Measurements from ENCODE around the gene ADCY5.

The ADCY5 gene

GRCh38 chr3:123341871-123342630, 106.8 kb downstream of the ADCY5 start:
- no peak for DNase-seq (ENCODE audit: low read depth)

DNA sequence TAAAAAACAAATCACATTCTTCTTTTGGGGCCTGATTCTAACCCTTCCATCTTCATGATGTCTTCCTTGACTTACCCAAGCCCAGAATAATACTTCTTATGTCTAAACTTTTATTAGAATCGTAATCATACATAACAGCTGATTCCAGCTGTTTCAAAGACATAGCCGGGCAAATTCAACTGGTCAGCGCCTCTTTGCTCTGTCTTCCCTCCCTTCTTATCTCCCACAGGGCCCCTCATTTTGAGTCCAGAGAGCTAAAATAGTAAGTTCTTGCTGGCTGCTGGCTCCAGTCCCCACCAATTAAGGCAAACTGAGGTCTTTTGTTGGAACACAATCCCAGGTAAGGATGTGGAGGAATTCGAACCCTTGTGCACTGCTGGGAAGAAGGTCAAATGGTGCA, 108.6 kb downstream of the ADCY5 start:
- DNase-seq (ENCODE audit: low read depth), result no peak

GRCh38 chr3:123339302-123339701, 109.6 kb downstream of the ADCY5 start:
- DNase-seq (ENCODE audit: low read depth), result no peak

DNA sequence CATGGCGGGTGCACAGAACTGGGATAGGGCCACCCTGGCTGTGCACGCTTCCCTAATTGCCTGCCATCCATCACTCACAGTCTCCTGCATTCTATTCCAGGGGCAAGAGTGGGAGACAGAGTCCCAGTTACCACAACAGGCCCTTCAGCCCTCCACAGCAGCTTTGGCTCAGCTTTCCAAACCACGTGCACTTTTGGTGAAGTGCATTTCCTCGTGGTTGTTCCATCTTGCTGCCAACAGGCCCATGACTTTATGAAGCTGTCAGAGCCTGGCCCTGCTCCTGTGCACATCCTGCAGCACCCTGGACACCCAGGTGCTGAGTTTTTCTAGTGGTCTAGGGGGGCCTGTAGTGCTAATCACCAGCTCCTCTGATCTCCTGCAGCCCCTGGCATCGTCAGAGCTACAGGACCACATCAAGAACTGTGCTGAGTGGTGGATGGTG, 110.2 kb downstream of the ADCY5 start:
- no peak for DNase-seq (ENCODE audit: low read depth)

DNA sequence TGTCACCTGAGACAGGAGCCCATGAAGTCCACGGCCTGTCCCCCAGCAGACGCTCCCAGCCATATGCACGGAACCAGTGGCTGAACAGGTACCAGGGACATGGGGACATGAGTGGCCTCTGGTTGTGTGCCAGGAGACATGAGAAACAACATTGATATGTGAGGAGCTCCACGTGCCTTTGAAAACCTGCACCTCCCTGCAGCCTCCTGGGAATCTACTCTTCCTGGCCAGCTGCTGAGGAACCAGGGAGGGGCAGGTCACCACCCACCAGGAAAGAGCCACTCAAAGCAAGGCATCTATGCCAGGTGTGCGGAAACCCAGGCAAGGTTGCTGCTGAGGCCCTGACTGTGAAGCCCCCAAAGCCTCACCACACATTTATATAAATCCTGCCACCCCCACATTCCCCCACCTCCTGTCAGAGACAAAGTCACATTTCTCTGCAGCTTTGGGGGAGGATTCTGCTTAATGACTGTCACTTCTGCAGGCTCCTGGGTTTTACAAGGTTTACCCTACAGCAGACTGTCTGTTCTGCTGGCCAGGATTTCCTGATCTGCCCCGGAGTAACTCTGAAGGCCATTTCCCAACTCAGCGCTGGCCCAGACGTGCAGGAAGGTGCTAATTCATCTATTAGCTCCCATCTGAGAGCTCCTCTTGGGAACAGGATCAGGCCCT, 110.8 kb downstream of the ADCY5 start:
- no peak for DNase-seq (ENCODE audit: low read depth)

DNA sequence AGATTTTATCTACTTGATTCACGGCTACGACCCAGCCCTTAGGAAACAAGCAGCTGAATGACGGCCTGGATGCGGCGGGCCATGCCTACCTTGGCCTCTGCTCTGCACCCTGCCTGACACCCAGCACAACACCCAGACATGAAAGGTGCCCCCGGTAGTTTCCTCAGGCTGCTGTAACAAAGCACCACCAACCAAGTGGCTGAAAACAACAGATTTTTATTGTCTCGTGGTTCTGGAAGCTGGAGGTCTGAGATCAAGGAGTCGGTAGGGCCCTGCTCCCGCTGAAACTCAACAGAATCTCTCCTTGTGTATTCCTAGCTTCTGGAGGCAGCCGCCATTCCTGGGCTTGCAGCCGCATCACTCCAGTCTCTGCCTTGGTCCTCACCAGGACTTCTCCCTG, 111.7 kb downstream of the ADCY5 start:
- DNase-seq (ENCODE audit: low read depth), result no peak

DNA sequence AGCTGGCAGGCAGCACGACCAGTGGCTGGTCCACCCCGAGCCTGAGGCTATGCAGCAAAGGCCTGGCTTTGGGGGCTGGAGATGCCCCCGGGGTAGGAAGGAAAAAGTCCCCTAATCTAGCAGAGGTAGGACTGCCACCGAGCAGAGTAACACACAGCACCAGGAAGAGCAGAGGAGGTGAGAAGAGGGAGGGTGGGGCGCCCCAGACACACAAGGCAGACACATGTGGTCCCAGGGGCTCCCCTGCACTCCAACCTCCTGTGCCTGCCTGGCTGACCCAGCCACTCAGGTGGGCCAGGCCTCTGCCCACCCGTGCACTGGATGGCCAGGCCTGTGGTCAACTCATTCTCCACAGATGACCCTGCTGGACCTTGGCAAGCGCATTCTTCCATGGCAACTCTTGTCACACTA, 112.4 kb downstream of the ADCY5 start:
- DNase-seq (ENCODE audit: low read depth), result no peak

DNA sequence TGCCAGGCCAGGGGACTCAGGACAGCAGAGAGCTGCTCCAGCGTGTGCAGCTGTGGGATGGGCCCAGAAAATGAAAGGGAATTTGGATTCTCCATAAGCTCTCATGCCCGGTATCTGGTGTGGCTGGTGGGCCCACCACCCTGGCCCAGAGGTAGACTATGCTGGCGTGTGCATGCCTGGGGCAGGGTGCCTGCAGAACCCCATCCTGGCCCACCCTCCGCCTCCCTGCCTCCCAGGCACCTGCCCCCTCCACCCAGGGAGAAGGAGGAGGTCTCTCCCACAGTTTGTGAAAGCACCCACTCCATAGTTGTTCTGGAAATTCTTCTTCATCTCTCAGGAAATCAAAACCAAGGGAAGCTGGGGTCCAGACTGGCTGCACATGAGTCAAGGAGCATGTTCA, 112.9 kb downstream of the ADCY5 start:
- DNase-seq (ENCODE audit: low read depth), result no peak

DNA sequence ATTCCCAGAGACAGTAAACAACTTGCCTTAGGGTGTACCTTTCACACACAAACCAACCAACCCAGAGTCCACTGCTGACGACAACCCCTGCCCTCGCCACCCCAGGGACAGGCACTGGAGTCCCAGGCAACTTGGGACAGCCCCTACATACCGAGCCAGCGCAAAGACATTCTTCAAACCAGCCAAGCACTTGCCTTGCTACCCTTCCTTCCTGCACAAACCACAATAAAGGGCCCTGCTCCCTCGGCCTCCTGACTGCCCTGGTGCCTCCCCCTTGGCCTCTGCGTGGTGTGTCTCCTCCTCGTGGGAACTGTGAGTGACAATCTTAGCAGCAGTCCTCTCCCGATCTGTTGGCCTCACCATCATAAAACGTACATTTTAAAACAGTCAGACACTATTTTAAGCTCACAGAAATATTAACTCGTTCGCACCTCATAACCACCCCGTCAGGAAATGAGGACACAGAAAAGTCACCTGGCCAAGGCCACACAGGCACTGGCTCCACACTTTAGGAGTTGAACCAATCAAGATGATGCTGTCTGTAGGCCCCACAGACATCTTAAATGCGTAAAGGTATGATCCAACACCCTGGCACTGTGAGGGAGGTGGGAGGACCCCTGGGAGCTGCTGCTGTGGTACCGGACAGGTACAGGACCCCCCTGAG, 113.8 kb downstream of the ADCY5 start:
- DNase-seq (ENCODE audit: low read depth), result no peak

DNA sequence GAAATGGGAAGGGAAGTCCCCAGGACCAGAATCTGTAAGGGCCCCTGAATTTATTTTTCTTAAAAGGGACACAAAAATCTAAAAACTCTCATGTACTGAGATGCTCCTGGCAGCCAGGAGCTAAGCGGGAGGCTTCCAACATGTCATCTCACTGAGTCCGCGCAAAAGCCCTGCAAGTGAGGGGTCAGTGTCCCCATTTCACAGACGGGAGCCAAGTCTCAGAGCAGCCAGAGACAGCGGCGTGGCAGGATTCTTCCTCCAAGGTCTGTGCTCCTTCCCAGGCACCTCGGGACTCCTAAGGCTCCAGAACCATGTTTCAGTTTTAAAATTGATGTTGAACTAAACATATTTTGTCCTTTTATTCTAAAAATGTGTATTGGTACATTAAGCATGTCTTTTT, 114.8 kb downstream of the ADCY5 start:
- no peak for DNase-seq (ENCODE audit: low read depth)

GRCh38 chr3:123333401-123333800, 115.5 kb downstream of the ADCY5 start:
- no peak for DNase-seq (ENCODE audit: low read depth)

DNA sequence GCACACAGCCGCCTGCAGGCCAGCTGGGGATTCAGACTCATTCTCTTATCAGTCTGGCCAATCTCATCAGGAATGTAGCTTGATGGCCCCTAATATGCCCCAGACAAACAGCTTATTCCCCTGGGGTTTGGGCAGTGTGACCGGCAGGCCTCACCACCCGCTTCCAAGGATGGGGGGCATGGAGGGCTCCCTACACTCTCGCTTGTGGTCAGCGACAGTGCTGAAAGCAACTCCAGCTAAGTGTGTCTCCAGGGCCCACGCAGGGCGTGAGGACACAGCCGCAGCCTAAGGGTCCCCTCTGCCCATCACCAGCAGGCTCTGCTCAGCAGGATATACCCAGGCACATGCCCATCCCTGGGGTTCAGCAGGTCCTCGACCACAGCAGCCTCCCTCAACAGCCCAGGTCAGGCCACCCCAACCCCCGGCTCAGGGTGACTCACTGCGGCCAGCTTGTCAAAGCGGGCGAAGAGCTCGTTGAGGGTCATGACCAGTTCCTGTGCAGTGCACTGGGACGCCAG, 116.7 kb downstream of the ADCY5 start:
- no peak for DNase-seq (ENCODE audit: low read depth)

GRCh38 chr3:123331651-123332050, 117.2 kb downstream of the ADCY5 start:
- no peak for DNase-seq (ENCODE audit: low read depth)

- no peak for DNase-seq (ENCODE audit: low read depth)
Observed at GRCh38 chr3:123331006-123331405, 117.9 kb downstream of the ADCY5 start.

DNA sequence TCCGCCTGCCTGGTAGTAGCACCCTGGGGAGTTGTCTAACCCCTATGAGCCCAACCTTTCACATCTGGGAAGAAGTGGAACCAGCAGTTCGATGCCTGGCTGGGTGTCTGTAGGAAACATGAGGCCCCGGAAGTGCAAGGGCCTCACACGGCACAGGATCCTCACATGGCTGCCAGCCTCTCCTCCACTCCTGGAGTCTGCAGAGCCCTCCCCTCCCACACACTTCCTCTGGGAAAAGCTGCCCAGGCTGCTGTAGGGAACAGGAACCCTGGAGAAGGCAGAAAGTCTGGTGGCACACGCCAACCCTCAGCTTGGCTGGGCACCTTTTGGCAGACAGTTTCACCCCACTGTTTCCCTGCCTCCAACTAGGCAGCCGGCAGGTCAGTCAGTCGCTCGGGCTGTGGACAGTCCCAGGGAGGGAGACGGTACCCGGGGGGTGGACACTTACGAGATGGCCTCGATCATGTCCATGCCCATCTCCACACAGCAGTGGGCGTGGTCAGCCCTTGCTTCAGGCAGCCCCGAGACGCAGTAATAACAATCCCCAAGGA, 118.4 kb downstream of the ADCY5 start:
- DNase-seq (ENCODE audit: low read depth), result no peak

- no peak for DNase-seq (ENCODE audit: low read depth)
Observed at GRCh38 chr3:123329636-123330340, 119.1 kb downstream of the ADCY5 start.

DNA sequence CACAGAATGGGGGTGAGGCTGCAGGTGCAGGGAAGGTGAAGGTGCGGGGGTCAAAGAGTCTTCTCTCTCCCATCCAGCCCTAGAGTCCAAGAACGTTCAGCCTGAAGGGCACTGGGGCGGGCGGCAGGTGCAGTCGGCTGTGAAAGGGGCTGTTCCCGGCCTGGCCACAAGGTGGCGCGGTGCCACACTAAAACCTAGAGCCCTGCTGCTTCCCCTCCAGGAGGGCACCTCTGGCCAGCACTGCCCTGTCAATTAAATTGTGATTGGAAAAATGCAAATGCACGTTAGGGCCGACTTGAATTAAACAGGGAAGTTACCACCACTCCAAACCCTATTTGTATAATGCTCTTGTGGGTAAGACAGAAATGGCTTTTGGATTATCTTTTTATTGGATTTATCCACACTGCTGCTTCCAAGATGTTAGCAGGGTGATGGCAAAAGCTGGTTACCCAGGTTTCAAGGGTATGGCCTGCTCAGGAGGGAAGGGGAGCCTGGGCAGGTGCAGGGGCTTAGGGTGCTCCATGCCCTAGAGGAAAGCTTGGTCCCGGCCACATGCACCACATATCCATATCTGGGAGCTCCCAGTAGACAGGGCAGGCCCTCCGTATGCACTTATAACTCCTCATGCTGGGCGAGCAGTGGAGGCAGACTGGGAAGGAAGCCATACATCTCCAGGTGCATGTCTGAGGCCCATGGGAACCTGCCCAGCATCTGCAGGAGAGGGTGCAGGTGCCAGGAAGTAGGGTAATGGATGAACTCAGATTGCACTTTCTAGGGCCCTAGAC, 119.8 kb downstream of the ADCY5 start:
- DNase-seq (ENCODE audit: low read depth), result peak; percentile 43

GRCh38 chr3:123327956-123328850, 120.7 kb downstream of the ADCY5 start:
- DNase-seq (ENCODE audit: low read depth), result no peak

- DNase-seq (ENCODE audit: low read depth), result no peak
Observed at GRCh38 chr3:123327480-123327879, 121.4 kb downstream of the ADCY5 start.

- no peak for DNase-seq (ENCODE audit: low read depth)
Observed at GRCh38 chr3:123326531-123326930, 122.4 kb downstream of the ADCY5 start.
